Measurements from ENCODE around the gene NRG3. TPM values are rescaled to one million over a fixed set of nuclear protein-coding genes. Genes with fewer than 3 reads are reported as not detected.

The NRG3 gene
- total RNA-seq, 1 experiment from 2014 or later = not detected

- Histone ChIP-seq H3K27me3 (no peaks in the 10 kb centered on the region), H3K36me3 (no peaks in the 10 kb centered on the region), H3K9me3 (replicated peaks) (no peaks in the 10 kb centered on the region), H3K27ac (no peak overlapping the region), H3K4me1 (no peaks in the 10 kb centered on the region), H3K4me3 (no peak overlapping the region)
- no peak for DNase-seq
Observed at GRCh38 chr10:83007510-83007909, 1132.5 kb downstream of the NRG3 start.

GRCh38 chr10:83012866-83013265 lies 1137.9 kb downstream of the NRG3 start:
- H3K4me3 ChIP-seq = no peak overlapping the region
- no peaks in the 10 kb centered on the region for H3K9me3 ChIP-seq (replicated peaks)
- H3K27me3 ChIP-seq = no peaks in the 10 kb centered on the region
- no peaks in the 10 kb centered on the region for H3K36me3 ChIP-seq
- no peaks in the 10 kb centered on the region for H3K4me1 ChIP-seq
- H3K27ac ChIP-seq = no peak overlapping the region
- no peak for DNase-seq

- Histone ChIP-seq H3K27ac (no peak overlapping the region), H3K36me3 (no peaks in the 10 kb centered on the region), H3K9me3 (replicated peaks) (no peaks in the 10 kb centered on the region), H3K4me3 (no peak overlapping the region), H3K4me1 (no peaks in the 10 kb centered on the region), H3K27me3 (no peaks in the 10 kb centered on the region)
- DNase-seq = no peak
Observed at GRCh38 chr10:83017076-83017867, 1142.3 kb downstream of the NRG3 start.

- no peak for DNase-seq
- no peaks in the 10 kb centered on the region for H3K4me1 ChIP-seq
- no peak overlapping the region for H3K4me3 ChIP-seq
- H3K36me3 ChIP-seq = no peaks in the 10 kb centered on the region
- H3K27me3 ChIP-seq = no peaks in the 10 kb centered on the region
- no peak overlapping the region for H3K27ac ChIP-seq
- H3K9me3 ChIP-seq (replicated peaks) = no peaks in the 10 kb centered on the region
Observed at GRCh38 chr10:83023662-83024061, 1148.7 kb downstream of the NRG3 start.
